Inferior parietal cortex (tissue), 1 donor: ENCODE data around the gene GPR34.

Experiments used
- DNase-seq: peaks from one replicate; pipeline ENCODE4 v3.0.0-alpha.2; 2016; ENCODE audit errors: extremely low spot score

Gene GPR34

DNA sequence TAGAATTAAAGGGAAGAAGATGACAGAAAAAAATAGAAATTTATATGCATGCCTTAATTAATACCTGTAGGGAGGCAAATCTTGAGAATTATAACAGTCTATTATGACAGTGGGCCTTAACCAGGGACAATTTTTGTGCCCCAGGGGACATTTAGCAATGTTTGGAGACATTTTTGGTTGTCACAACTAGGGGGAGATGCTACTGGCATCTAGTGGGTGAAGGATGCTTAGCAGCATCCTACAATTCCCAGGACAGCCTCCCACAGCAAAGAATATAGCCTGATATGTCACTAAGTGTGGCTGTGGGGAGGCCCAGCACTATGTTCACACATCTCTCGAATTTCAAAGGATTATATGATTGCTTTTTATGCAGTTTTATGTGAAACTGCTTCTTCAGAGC lies 45.8 kb downstream of the GPR34 start:
- DNase-seq, result peak; percentile 15

DNA sequence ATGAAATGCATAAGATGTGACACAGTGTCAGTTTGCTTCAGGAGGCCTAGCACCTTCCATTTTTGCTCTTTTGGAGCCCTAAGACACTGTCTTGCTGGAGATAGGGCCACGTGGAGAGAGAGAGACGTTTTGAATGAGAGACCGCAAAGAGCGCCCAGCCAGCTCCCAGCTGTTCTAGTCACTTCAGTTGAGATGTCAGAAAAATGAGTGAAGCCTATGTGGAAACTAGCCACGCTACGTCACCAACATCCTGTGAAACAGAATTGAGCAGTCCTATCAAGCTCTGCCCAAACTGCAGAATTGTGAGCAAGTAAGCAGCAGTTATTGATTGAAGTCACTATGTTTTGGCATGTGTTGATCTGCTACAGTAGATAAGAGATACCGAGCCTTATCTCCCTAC lies 48.3 kb downstream of the GPR34 start:
- no peak for DNase-seq

DNA sequence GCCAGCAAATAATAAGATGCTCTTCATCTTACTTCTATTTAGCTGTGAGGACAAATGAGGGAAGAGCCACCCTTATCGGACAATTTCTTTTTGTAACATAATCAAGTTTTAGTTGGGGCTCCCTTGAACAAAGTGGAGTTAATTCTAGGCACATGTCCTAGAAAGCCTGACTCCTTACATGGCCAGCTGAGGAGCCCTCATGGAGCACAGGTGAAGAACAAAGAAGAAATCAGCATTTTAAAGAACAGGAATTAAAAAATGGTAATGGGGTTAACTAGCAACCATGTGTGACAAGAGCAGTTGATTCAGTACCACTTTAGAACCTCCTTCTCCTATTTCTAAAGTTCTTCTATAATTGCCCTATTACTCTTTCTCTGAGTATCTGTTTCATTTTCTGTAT lies 51.1 kb downstream of the GPR34 start:
- DNase-seq, result no peak
